GM12892 (cell line): ENCODE measurements around the gene ABCB1.

ENCODE experiments used
- POLR2A ChIP-seq: IDR thresholded peaks from 2 replicates; pipeline ENCODE4 v1.6.1; 2011; ENCODE audit warnings: low read depth, low read length, control low read depth
- TAF1 ChIP-seq: IDR thresholded peaks from 2 replicates; pipeline ENCODE4 v1.6.1; 2011; ENCODE audit warnings: low read depth, mild to moderate bottlenecking, control low read depth, low read length, borderline replicate concordance

DNA sequence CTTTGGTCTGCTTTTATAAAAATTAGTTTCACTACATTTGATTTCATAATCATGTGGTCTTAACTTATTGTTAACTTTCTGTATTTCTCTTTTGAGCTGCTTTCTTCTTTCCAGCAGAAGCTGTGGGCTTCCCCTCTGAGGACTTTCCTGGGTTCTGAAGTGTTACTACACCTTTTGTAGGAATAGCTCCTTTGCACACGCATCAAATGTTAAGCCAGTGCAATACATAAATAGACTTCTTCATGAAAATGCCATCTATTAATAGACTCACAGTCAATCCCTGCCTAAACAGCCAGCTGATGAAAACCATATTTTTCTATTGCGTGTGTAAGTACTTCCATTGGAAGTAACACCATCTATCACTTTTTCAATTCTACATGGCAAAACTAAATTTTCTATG lies 126.7 kb downstream of the ABCB1 start:
- TF ChIP-seq POLR2A (no peak), TAF1 (no peak)
